ENCODE measurements around the gene FRMPD2. TPM values are rescaled to one million over a fixed set of nuclear protein-coding genes. Genes with fewer than 3 reads are reported as not detected.

The FRMPD2 gene
- not detected for total RNA-seq
- under 1 TPM in 1 of 3 donors, not detected in 2; 0.09 TPM for polyA plus RNA-seq

GRCh38 chr10:48274636-48275035, at the start of gene FRMPD2:
Gene FRMPD2, minus strand, starts transcription at chr10:48274696. Its CDS starts 129 bp downstream, at chr10:48274567.
- Histone ChIP-seq H3K27ac (no peak within 1 kb of the TSS), H3K4me1 (no peaks in the 10 kb centered on the region), H3K27me3 (no peaks in the 10 kb centered on the region), H3K9me3 (no peaks in the 10 kb centered on the region), H3K36me3 (no peaks in the 10 kb centered on the region), H3K4me3 (no peak within 1 kb of the TSS)
- 77 to 85% methylated on average over 8 of the region's 8 CpGs for WGBS, 2 donors
- TF ChIP-seq EP300 (IDR thresholded peaks at IDR 0.05) (no peak), POLR2A (IDR thresholded peaks at IDR 0.05) (no peak), POLR2AphosphoS5 (IDR thresholded peaks at IDR 0.05) (no peak), CTCF (IDR thresholded peaks at IDR 0.05) (no peak)
- no peak for DNase-seq
- intact Hi-C loops (cut with DNase I), result no loop called here

- H3K36me3 ChIP-seq, result no peaks in the 10 kb centered on the region
- H3K27me3 ChIP-seq, result no peaks in the 10 kb centered on the region
- no peak for DNase-seq
- no peaks in the 10 kb centered on the region for H3K9me3 ChIP-seq
- H3K4me1 ChIP-seq, result peaks cover 0 to 11% (median under 1%) of the 10 kb centered on the region in 4 donors
- no peak overlapping the region for H3K27ac ChIP-seq
- TF ChIP-seq POLR2AphosphoS5 (IDR thresholded peaks at IDR 0.05) (no peak), EP300 (IDR thresholded peaks at IDR 0.05) (no peak), POLR2A (IDR thresholded peaks at IDR 0.05) (no peak), CTCF (IDR thresholded peaks at IDR 0.05) (no peak)
- 95 to 96% methylated on average over 3 of the region's 3 CpGs for WGBS, 2 donors
- H3K4me3 ChIP-seq, result no peak overlapping the region
- intact Hi-C loops (cut with DNase I), result no loop called here
These were observed 47.5 kb upstream of the FRMPD2 start for GRCh38 chr10:48322017-48322416.

GRCh38 chr10:48317321-48317990, 43.0 kb upstream of the FRMPD2 start:
- no peak for TF ChIP-seq EP300 (IDR thresholded peaks at IDR 0.05)
- TF ChIP-seq POLR2AphosphoS5 (IDR thresholded peaks at IDR 0.05), result no peak
- no peak for TF ChIP-seq CTCF (IDR thresholded peaks at IDR 0.05)
- no peak for TF ChIP-seq POLR2A (IDR thresholded peaks at IDR 0.05)
- Histone ChIP-seq H3K4me1 (peaks cover 0 to 33% (median 13%) of the 10 kb centered on the region in 4 donors), H3K27ac (no peak overlapping the region)

GRCh38 chr10:48316236-48316635, 41.7 kb upstream of the FRMPD2 start:
- TF ChIP-seq EP300 (IDR thresholded peaks at IDR 0.05) (no peak), POLR2A (IDR thresholded peaks at IDR 0.05) (no peak), POLR2AphosphoS5 (IDR thresholded peaks at IDR 0.05) (no peak), CTCF (IDR thresholded peaks at IDR 0.05) (no peak)
- H3K27me3 ChIP-seq, result no peaks in the 10 kb centered on the region
- no peak for DNase-seq
- H3K9me3 ChIP-seq, result no peaks in the 10 kb centered on the region
- H3K4me3 ChIP-seq, result no peak overlapping the region
- H3K4me1 ChIP-seq, result peaks cover 0 to 37% (median 12%) of the 10 kb centered on the region in 4 donors
- H3K27ac ChIP-seq, result no peak overlapping the region
- intact Hi-C loops (cut with DNase I), result no loop called here
- WGBS, 2 donors, result 47 to 84% methylated on average over 4 of the region's 4 CpGs
- no peaks in the 10 kb centered on the region for H3K36me3 ChIP-seq

More at GRCh38 chr10:48317321-48317990, 43.0 kb upstream of the FRMPD2 start:
- WGBS, 2 donors, result 74 to 87% methylated on average over 8 of the region's 8 CpGs
- H3K36me3 ChIP-seq, result no peaks in the 10 kb centered on the region
- no peaks in the 10 kb centered on the region for H3K27me3 ChIP-seq
- no peaks in the 10 kb centered on the region for H3K9me3 ChIP-seq
- no peak overlapping the region for H3K4me3 ChIP-seq
- intact Hi-C loops (cut with DNase I), result no loop called here
- DNase-seq, result no peak

Data from sigmoid colon (tissue), 7 donors.